NCI-H460 (cell line): Measurements from ENCODE around the gene ZGRF1. TPM values are rescaled to one million over a fixed set of nuclear protein-coding genes. Genes with fewer than 3 reads are reported as not detected.
"Not testable (repeated sequence)": the region's sequence is repeated elsewhere in the genome, so short reads cannot be mapped to it uniquely, and the experiment has no call there.

Source experiments
- DNase-seq: peaks from one replicate; pipeline ENCODE4 v3.0.0-alpha.2; 2016; ENCODE audit warnings: low read depth; ENCODE audit errors: extremely low read depth
- small RNA-seq, 2 experiments: library from RNA; depleted of rRNA; stranded (forward); fragments of <200 nt; gene quantifications; one replicate each; pipeline ENCODE3, GENCODE V24; 2014
- total RNA-seq: library from RNA; depleted of rRNA; stranded (reverse); fragments of >200 nt; shearing (Covaris generic); gene quantifications from 2 replicates; pipeline ENCODE4 v1.2.3, GENCODE V29; 2014; rRNA removed

Gene ZGRF1
- total RNA-seq, 1 experiment from 2014 or later, result 8.7 TPM

DNA sequence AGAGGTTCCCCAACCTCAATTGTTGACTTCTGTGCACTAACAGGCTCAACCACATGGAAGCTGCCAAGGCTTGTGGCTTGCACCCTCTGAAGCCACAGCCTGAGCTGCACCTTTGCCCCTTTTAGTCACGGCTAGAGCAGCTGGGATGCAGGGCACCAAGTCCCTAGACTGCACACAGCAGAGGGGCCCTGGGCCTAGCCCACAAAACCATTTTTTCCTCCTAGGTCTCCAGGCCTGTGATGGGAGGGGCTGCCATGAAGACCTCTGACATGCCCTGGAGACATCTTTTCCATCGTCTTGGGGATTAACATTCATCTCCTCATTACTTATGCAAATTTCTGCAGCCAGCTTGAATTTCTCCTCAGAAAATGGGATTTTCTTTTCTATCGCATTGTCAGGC is 145.9 kb downstream of the ZGRF1 start:
- not testable (repeated sequence) for DNase-seq

Small RNAs within 50 kb of the gene (small RNA-seq; reads per million reads assigned to genes)
- gene MIR302A (0 to 0.18 reads per million in 2 experiments), gene MIR302C (0 reads per million in 2 experiments), gene MIR302D (0 reads per million in 2 experiments), gene MIR367 (0 reads per million in 2 experiments)

Other genes starting within 250 kb of the ZGRF1 start
- not detected in 2 replicates for gene NEUROG2, start 120.7 kb downstream of the ZGRF1 start, total RNA-seq
- 46.0 and 54.9 TPM in 2 replicates for gene LARP7, start 234 bp upstream of the ZGRF1 start, total RNA-seq